H1 (cell line): ENCODE results near the gene FBXL12. TPM values are rescaled to one million over a fixed set of nuclear protein-coding genes. Genes with fewer than 3 reads are reported as not detected.

Source experiments
- BACH1 ChIP-seq: IDR thresholded peaks from 2 replicates; pipeline ENCODE4 v1.6.1; 2012; ENCODE audit warnings: low read length, improper control_type of control experiment
- BRCA1 ChIP-seq: IDR thresholded peaks from 2 replicates; pipeline ENCODE4 v1.6.1; 2012; ENCODE audit warnings: low read depth, low read length, improper control_type of control experiment
- CEBPB ChIP-seq: IDR thresholded peaks from 2 replicates; pipeline ENCODE4 v1.6.1; 2012; ENCODE audit warnings: low read depth, low read length
- CHD2 ChIP-seq: IDR thresholded peaks from 2 replicates; pipeline ENCODE4 v1.6.1; 2012; ENCODE audit warnings: low read length, improper control_type of control experiment
- GTF2F1 ChIP-seq: IDR thresholded peaks from 2 replicates; pipeline ENCODE4 v1.6.1; 2012; ENCODE audit warnings: low read depth, low read length, improper control_type of control experiment, borderline replicate concordance
- HDAC2 ChIP-seq, 2 experiments: fragments of 300-600 bp in 1 of 2; sonication (generic) in 1 of 2; IDR thresholded peaks; 2 replicates each; pipeline ENCODE4 v1.6.1; 2011 to 2012; ENCODE audit warnings: low read depth in 2 of 2, low read length in 2 of 2, mild to moderate bottlenecking in 2 of 2, moderate library complexity in 2 of 2, borderline replicate concordance in 1 of 2, inconsistent platforms in 1 of 2
- KDM5A ChIP-seq: fragments of 200-600 bp; IDR thresholded peaks from 2 replicates; pipeline ENCODE4 v1.7.1; 2012; ENCODE audit warnings: mild to moderate bottlenecking, low read length, inconsistent platforms, mixed read lengths
- NANOG ChIP-seq: IDR thresholded peaks from 2 replicates; pipeline ENCODE4 v1.6.1; 2011; ENCODE audit warnings: low read length, low read depth, mild to moderate bottlenecking, inconsistent platforms; ENCODE audit not compliant: insufficient read depth, poor library complexity, severe bottlenecking
- PHF8 ChIP-seq: fragments of 200-600 bp; sonication (generic); conservative IDR thresholded peaks from 2 replicates; pipeline ENCODE4 v1.7.1; 2012; ENCODE audit warnings: low read depth, mild to moderate bottlenecking, inconsistent platforms, low read length, moderate library complexity
- POLR2A ChIP-seq, 2 experiments: IDR thresholded peaks; 1 replicate in 1 of 2; 2 replicates in 1 of 2; pipeline ENCODE4 v1.6.1; 2011; ENCODE audit warnings: low read depth in 2 of 2, low read length in 2 of 2, mild to moderate bottlenecking in 2 of 2; ENCODE audit errors: control extremely low read depth in 1 of 2
- POLR2AphosphoS5 ChIP-seq: IDR thresholded peaks from 2 replicates; pipeline ENCODE4 v1.6.1; 2011; ENCODE audit warnings: low read depth, low read length
- SP1 ChIP-seq: IDR thresholded peaks from 2 replicates; pipeline ENCODE4 v1.6.1; 2011; ENCODE audit warnings: low read depth, low read length
- SRF ChIP-seq: IDR thresholded peaks from 2 replicates; pipeline ENCODE4 v1.6.1; 2011; ENCODE audit warnings: mild to moderate bottlenecking, low read depth, low read length, moderate library complexity
- TAF1 ChIP-seq: IDR thresholded peaks from 2 replicates; pipeline ENCODE4 v1.6.1; 2011; ENCODE audit warnings: mild to moderate bottlenecking, low read depth, low read length
- TBP ChIP-seq: IDR thresholded peaks from 2 replicates; pipeline ENCODE4 v1.6.1; 2011; ENCODE audit warnings: low read depth, low read length, improper control_type of control experiment
- TCF12 ChIP-seq: IDR thresholded peaks from 2 replicates; pipeline ENCODE4 v1.6.1; 2011; ENCODE audit warnings: low read depth, mild to moderate bottlenecking, low read length
- YY1 ChIP-seq: IDR thresholded peaks from 2 replicates; pipeline ENCODE4 v1.6.1; 2011; ENCODE audit warnings: low read depth, mild to moderate bottlenecking, low read length
- polyA plus RNA-seq, 7 experiments: library from polyadenylated mRNA; depleted of rRNA in 3 of 7; stranded (reverse) in 5 of 7; unstranded in 2 of 7; fragments of >200 nt in 5 of 7; fragments of 200-250 nt in 2 of 7; gene quantifications; 1 replicate in 5 of 7; 2 replicates in 1 of 7; 4 replicates in 1 of 7; pipeline versions ENCODE4 v1.2.1 to v1.2.3, GENCODE V29; 2011 to 2013; ENCODE audit warnings: missing spikeins in 2 of 7, mixed read lengths in 2 of 7
- total RNA-seq: library from RNA; stranded (reverse); fragmentation: NEBNext Ultra II Directional; extraction: Animal tissue kit (Norgen Biotek cat#: 25700); gene quantifications from 2 replicates; pipeline ENCODE4 v1.2.1, GENCODE V29; 2021
- TF ChIP-seq, protein P1 (sequence below): IDR thresholded peaks from 2 replicates; pipeline ENCODE4 v1.6.1; 2012; ENCODE audit warnings: inconsistent platforms
- TF ChIP-seq, protein P2 (sequence below): IDR thresholded peaks from 2 replicates; pipeline ENCODE4 v1.6.1; 2011; ENCODE audit warnings: low read length, improper control_type of control experiment
- TF ChIP-seq, protein P3 (sequence below): IDR thresholded peaks from 2 replicates; pipeline ENCODE4 v1.6.1; 2012; ENCODE audit warnings: low read length, inconsistent platforms
- TF ChIP-seq, protein P4 (sequence below): IDR thresholded peaks from 2 replicates; pipeline ENCODE4 v1.6.1; 2011; ENCODE audit warnings: low read depth, mild to moderate bottlenecking, low read length; ENCODE audit not compliant: insufficient read depth

FBXL12 gene
- total and polyA plus RNA-seq, 2 of the 8 experiments (the other 6 are each of a cell fraction or from before 2014, with no cell fraction given) = 24.6 to 62.3 TPM

DNA sequence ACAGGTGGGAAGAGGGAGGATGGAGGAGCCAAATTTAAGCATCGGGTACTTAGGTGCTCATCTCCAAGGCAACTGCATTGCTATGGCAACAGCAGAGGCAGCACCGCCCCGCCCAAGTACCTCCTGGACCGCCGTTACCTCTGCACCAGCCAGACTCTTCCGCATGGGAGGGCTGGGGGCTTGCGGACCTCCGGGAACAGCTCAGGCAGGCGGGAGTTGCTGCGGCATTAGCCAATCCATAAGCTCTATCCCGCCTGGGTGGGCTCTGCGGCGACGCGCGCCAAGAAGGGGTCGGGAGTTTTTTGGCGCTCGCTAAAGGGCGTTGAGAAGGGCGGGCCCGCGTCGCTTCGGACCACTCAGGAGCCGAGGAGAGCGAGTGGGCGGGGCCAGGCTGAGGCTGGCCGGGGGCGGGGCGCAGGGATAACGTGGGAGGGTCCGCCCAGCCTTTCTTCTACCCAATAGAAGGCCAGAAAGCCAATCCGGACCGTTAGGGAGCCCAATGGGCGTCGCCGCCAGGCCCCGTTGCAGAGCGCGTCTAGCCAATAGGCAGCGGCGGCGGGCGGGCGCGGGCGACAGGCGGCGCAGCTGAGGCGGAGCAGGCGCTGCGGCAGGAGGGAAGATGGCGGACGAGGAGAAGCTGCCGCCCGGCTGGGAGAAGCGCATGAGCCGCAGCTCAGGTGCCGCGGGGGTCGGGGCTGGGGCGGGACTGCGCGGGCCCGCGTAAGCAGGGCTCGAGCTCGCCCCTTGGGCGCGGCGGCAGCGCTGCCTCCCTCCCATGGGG, 16.0 kb upstream of the FBXL12 start, which contains the start of gene PIN1 (continued):
- TF ChIP-seq, protein P1, sequence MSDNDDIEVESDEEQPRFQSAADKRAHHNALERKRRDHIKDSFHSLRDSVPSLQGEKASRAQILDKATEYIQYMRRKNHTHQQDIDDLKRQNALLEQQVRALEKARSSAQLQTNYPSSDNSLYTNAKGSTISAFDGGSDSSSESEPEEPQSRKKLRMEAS = peak; percentile 50
- TF ChIP-seq, protein P2, sequence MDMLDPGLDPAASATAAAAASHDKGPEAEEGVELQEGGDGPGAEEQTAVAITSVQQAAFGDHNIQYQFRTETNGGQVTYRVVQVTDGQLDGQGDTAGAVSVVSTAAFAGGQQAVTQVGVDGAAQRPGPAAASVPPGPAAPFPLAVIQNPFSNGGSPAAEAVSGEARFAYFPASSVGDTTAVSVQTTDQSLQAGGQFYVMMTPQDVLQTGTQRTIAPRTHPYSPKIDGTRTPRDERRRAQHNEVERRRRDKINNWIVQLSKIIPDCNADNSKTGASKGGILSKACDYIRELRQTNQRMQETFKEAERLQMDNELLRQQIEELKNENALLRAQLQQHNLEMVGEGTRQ = no peak
- TF ChIP-seq CEBPB (0 out of 2 replicates have a peak, but pooled peaks have one; percentile 3), BACH1 (no peak), YY1 (peak; percentile 92), CHD2 (peak; percentile 85), KDM5A (peak; percentile 77; the same call in 1 of the 2 replicates), SP1 (peak; percentile 93), TAF1 (peak; percentile 83), HDAC2 (IDR thresholded peaks at IDR 0.05; ENCODE audit: borderline replicate concordance in 1 of 2, low read depth in 2 of 2, low read length in 2 of 2) (peak; percentile 4 to 69; a peak in 1 of 4 replicates), TBP (peak; percentile 73; the same call in 1 of the 2 replicates), TCF12 (no peak), PHF8 (peak; percentile 88), GTF2F1 (no peak), SRF (peak; percentile 39), NANOG (no peak), POLR2AphosphoS5 (peak; percentile 51), POLR2A (IDR thresholded peaks at IDR 0.05; ENCODE audit: control extremely low read depth in 1 of 2, low read depth in 2 of 2, low read length in 2 of 2) (peak; percentile 13 to 74), BRCA1 (no peak)
- TF ChIP-seq, protein P3, sequence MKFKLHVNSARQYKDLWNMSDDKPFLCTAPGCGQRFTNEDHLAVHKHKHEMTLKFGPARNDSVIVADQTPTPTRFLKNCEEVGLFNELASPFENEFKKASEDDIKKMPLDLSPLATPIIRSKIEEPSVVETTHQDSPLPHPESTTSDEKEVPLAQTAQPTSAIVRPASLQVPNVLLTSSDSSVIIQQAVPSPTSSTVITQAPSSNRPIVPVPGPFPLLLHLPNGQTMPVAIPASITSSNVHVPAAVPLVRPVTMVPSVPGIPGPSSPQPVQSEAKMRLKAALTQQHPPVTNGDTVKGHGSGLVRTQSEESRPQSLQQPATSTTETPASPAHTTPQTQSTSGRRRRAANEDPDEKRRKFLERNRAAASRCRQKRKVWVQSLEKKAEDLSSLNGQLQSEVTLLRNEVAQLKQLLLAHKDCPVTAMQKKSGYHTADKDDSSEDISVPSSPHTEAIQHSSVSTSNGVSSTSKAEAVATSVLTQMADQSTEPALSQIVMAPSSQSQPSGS = no peak
- TF ChIP-seq, protein P4, sequence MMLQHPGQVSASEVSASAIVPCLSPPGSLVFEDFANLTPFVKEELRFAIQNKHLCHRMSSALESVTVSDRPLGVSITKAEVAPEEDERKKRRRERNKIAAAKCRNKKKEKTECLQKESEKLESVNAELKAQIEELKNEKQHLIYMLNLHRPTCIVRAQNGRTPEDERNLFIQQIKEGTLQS = peak; percentile 48; the same call in 1 of the 2 replicates
